Stomach (tissue), 4 donors: ENCODE data around the gene SECTM1.

ENCODE experiments used
- EP300 ChIP-seq: sonication (generic); formaldehyde crosslinking; IDR thresholded peaks from one replicate; pipeline ENCODE4 v1.6.1; 2017; ENCODE audit warnings: antibody characterized with exemption
- POLR2A ChIP-seq, 4 donors: fragments of 450-650 bp; IDR thresholded peaks; one replicate each; pipeline ENCODE4 v1.6.1; 2016; ENCODE audit warnings: antibody characterized with exemption in 4 of 4, control low read depth in 2 of 4, mild to moderate bottlenecking in 1 of 4, moderate library complexity in 1 of 4
- TF ChIP-seq, protein P1 (sequence below), 7 experiments: fragments of 450-650 bp in 4 of 7; fragments of 200-600 bp in 3 of 7; sonication (generic) in 3 of 7; IDR thresholded peaks; one replicate each; pipeline ENCODE4 v1.5.1; 2016 to 2019; ENCODE audit warnings: antibody characterized with exemption in 7 of 7, control low read depth in 2 of 7, mild to moderate bottlenecking in 1 of 7

GRCh38 chr17:82274134-82275020, 59.2 kb downstream of the SECTM1 start:
- TF ChIP-seq POLR2A (IDR thresholded peaks at IDR 0.05) (no peak), EP300 (no peak)
- TF ChIP-seq, protein P1, sequence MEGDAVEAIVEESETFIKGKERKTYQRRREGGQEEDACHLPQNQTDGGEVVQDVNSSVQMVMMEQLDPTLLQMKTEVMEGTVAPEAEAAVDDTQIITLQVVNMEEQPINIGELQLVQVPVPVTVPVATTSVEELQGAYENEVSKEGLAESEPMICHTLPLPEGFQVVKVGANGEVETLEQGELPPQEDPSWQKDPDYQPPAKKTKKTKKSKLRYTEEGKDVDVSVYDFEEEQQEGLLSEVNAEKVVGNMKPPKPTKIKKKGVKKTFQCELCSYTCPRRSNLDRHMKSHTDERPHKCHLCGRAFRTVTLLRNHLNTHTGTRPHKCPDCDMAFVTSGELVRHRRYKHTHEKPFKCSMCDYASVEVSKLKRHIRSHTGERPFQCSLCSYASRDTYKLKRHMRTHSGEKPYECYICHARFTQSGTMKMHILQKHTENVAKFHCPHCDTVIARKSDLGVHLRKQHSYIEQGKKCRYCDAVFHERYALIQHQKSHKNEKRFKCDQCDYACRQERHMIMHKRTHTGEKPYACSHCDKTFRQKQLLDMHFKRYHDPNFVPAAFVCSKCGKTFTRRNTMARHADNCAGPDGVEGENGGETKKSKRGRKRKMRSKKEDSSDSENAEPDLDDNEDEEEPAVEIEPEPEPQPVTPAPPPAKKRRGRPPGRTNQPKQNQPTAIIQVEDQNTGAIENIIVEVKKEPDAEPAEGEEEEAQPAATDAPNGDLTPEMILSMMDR (IDR thresholded peaks at IDR 0.05), result no peak
